Thyroid gland (tissue), 4 donors: ENCODE measurements around the gene CPN2.

Experiments
- POLR2A ChIP-seq, 2 donors: fragments of 450-650 bp; IDR thresholded peaks; one replicate each; pipeline ENCODE4 v1.6.1; 2017; ENCODE audit warnings: antibody characterized with exemption in 2 of 2, mild to moderate bottlenecking in 2 of 2, moderate library complexity in 1 of 2
- TF ChIP-seq, protein P1 (sequence below), 6 experiments: fragments of 200-600 bp in 3 of 6; fragments of 450-650 bp in 3 of 6; sonication (generic) in 3 of 6; IDR thresholded peaks; one replicate each; pipeline ENCODE4 v1.5.1; 2016 to 2019; ENCODE audit warnings: antibody characterized with exemption in 6 of 6, mild to moderate bottlenecking in 2 of 6, inconsistent platforms in 1 of 6, moderate library complexity in 1 of 6

DNA sequence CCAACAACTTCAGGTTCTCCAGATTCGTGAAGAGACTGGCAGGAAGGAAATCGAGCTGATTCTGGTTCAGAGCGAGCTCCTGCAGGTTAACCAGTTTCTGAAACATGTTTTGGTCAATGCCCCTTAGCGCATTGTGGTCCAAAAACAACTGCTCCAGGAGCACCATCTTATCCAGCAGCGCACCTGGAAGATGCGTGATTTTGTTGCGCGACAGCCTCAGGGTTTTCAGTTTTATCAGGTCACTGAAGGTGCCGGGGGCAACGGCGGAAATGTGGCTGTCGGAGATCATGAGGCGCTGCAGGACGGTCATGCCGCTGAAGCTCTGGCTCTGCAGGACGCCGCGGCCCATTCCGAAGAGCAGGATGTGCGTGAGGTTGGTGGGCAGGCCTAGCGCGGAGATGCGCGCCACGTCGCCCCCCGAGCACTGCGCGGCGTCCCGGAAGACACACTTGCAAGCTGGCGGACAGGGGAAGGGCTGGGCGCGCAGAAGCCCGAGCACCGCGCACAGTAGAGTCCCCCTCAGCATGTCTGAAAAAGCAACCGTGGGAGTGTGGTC, 46.7 kb upstream of the CPN2 start:
- TF ChIP-seq, protein P1, sequence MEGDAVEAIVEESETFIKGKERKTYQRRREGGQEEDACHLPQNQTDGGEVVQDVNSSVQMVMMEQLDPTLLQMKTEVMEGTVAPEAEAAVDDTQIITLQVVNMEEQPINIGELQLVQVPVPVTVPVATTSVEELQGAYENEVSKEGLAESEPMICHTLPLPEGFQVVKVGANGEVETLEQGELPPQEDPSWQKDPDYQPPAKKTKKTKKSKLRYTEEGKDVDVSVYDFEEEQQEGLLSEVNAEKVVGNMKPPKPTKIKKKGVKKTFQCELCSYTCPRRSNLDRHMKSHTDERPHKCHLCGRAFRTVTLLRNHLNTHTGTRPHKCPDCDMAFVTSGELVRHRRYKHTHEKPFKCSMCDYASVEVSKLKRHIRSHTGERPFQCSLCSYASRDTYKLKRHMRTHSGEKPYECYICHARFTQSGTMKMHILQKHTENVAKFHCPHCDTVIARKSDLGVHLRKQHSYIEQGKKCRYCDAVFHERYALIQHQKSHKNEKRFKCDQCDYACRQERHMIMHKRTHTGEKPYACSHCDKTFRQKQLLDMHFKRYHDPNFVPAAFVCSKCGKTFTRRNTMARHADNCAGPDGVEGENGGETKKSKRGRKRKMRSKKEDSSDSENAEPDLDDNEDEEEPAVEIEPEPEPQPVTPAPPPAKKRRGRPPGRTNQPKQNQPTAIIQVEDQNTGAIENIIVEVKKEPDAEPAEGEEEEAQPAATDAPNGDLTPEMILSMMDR (IDR thresholded peaks at IDR 0.05) = no peak
- TF ChIP-seq POLR2A (IDR thresholded peaks at IDR 0.05) = no peak
